Endothelial cell of umbilical vein (primary cell): ENCODE results near the gene SEMA5A. TPM values are rescaled to one million over a fixed set of nuclear protein-coding genes. Genes with fewer than 3 reads are reported as not detected.

ENCODE experiments used
- BruUV-seq: library from RNA; stranded (reverse); fragments of 400-500 nt; replicated peaks from 2 replicates; lab custom pipeline; 2021; lab: Mats Ljungman, UMichigan
- CTCF ChIA-PET: fragments of 300-600, 350-600 bp; sonication (Branson Sonifier 250); formaldehyde crosslinking; loops from one replicate; lab custom pipeline; 2021; ENCODE audit warnings: antibody characterized with exemption, inconsistent platforms; lab: Charles Lee
- POLR2A ChIA-PET: fragments of 300-600, 350-600 bp; sonication (Branson Sonifier 250); formaldehyde crosslinking; loops from one replicate; lab custom pipeline; 2021; ENCODE audit warnings: antibody characterized with exemption, inconsistent platforms; lab: Charles Lee
- DNase-seq: peaks from one replicate; pipeline ENCODE4 v3.0.0-alpha.2; 2011; ENCODE audit warnings: low read depth, low spot score
- FAIRE-seq: peaks from 2 replicates; lab custom pipeline; 2011; peaks lifted over from hg19 to GRCh38; lab: Jason Lieb, UNC
- H2AFZ ChIP-seq: 2 replicates; pipeline ENCODE4 v1.6.0; 2012; ENCODE audit warnings: low read depth, low read length, control low read depth, inconsistent platforms
- H3K27ac ChIP-seq: 2 replicates; pipeline ENCODE4 v1.5.1; 2011; ENCODE audit warnings: low read depth, mild to moderate bottlenecking, control low read depth, low read length, moderate library complexity; ENCODE audit not compliant: insufficient read depth
- H3K27me3 ChIP-seq, 2 experiments: 2 replicates each; pipeline versions ENCODE4 v1.6.0 to v1.6.1; 2011; ENCODE audit warnings: low read length in 2 of 2, mixed read lengths in 1 of 2; ENCODE audit not compliant: control insufficient read depth in 2 of 2, insufficient read depth in 2 of 2
- H3K36me3 ChIP-seq, 2 experiments: 2 replicates in 1 of 2; 3 replicates in 1 of 2; pipeline ENCODE4 v1.5.1; 2011; ENCODE audit warnings: low read length in 2 of 2, mild to moderate bottlenecking in 1 of 2, moderate library complexity in 1 of 2; ENCODE audit not compliant: control insufficient read depth in 2 of 2, insufficient read depth in 2 of 2; ENCODE audit errors: extremely low read depth in 1 of 2
- H3K4me1 ChIP-seq: 3 replicates; pipeline ENCODE4 v1.5.1; 2011; ENCODE audit warnings: mild to moderate bottlenecking, low read length; ENCODE audit not compliant: control insufficient read depth, insufficient read depth; ENCODE audit errors: extremely low read depth
- H3K4me2 ChIP-seq: 2 replicates; pipeline ENCODE4 v1.6.1; 2011; ENCODE audit warnings: low read length, control low read depth, mixed read lengths; ENCODE audit not compliant: insufficient read depth
- H3K4me3 ChIP-seq, 3 experiments: fragments of 200-600 bp in 1 of 3; sonication (generic), shearing (Covaris generic) in 1 of 3; replicated peaks in 1 of 3; 2 replicates each; pipeline ENCODE4 v1.5.1; 2011 to 2016; ENCODE audit warnings: control low read depth in 3 of 3, low read length in 3 of 3, mild to moderate bottlenecking in 2 of 3, inconsistent platforms in 1 of 3, low read depth in 1 of 3, moderate library complexity in 1 of 3; ENCODE audit not compliant: insufficient read depth in 1 of 3
- H3K79me2 ChIP-seq: 2 replicates; pipeline ENCODE4 v1.6.0; 2012; ENCODE audit warnings: low read length, inconsistent platforms; ENCODE audit not compliant: control insufficient read depth, insufficient read depth
- H3K9ac ChIP-seq: replicated peaks from 2 replicates; pipeline ENCODE3; 2011; ENCODE audit warnings: low read length, control low read depth; ENCODE audit not compliant: insufficient read depth; ENCODE audit errors: extremely low read depth
- H3K9me1 ChIP-seq: replicated peaks from 3 replicates; pipeline ENCODE4 v1.6.0; 2011; ENCODE audit warnings: mild to moderate bottlenecking, low read length; ENCODE audit not compliant: control insufficient read depth, insufficient read depth; ENCODE audit errors: extremely low read depth
- H3K9me3 ChIP-seq: replicated peaks from 2 replicates; pipeline ENCODE4 v1.5.1; 2012; ENCODE audit warnings: low read length, inconsistent platforms; ENCODE audit not compliant: control insufficient read depth, insufficient read depth
- H4K20me1 ChIP-seq: replicated peaks from 2 replicates; pipeline ENCODE3; 2011; ENCODE audit warnings: mild to moderate bottlenecking, low read length; ENCODE audit not compliant: control insufficient read depth, insufficient read depth; ENCODE audit errors: extremely low read depth
- CTCF ChIP-seq, 2 donors: IDR thresholded peaks; 1 replicate in 1 of 2; 2 replicates in 1 of 2; pipeline ENCODE4 v1.5.1; 2011; ENCODE audit warnings: low read length in 2 of 2, mild to moderate bottlenecking in 2 of 2, moderate library complexity in 2 of 2, control low read depth in 1 of 2, inconsistent platforms in 1 of 2, low read depth in 1 of 2; ENCODE audit not compliant: insufficient read depth in 1 of 2; ENCODE audit errors: extremely low read depth in 1 of 2
- GATA2 ChIP-seq: IDR thresholded peaks from 2 replicates; pipeline ENCODE4 v1.7.0; 2011; ENCODE audit warnings: low read depth, mild to moderate bottlenecking, moderate library complexity, mixed read lengths, low read length; ENCODE audit not compliant: insufficient read length, insufficient read depth
- MAX ChIP-seq: IDR thresholded peaks from 2 replicates; pipeline ENCODE4 v1.6.1; 2011; ENCODE audit not compliant: insufficient read depth, insufficient read length
- POLR2A ChIP-seq: IDR thresholded peaks from 2 replicates; pipeline ENCODE4 v1.6.1; 2012; ENCODE audit warnings: low read depth, mild to moderate bottlenecking, control low read depth, low read length
- POLR2AphosphoS5 ChIP-seq: IDR thresholded peaks from 2 replicates; pipeline ENCODE4 v1.6.1; 2012; ENCODE audit warnings: low read depth, mild to moderate bottlenecking, control low read depth, low read length, moderate library complexity; ENCODE audit not compliant: insufficient read depth
- dilution Hi-C: fragments of 300-500 bp; cut with MboI; formaldehyde crosslinking; loops from one replicate; pipeline ENCODE4 v1.15.0; 2019; ENCODE audit warnings: low sequenced_read_pairs; ENCODE audit not compliant: extremely low pct_ligation_motif_present
- intact Hi-C: fragments of 100-400 bp; cut with micrococcal nuclease; formaldehyde crosslinking; loops from one replicate; pipeline ENCODE4 v1.10.0; 2022
- polyA plus RNA-seq, 4 experiments: library from polyadenylated mRNA; depleted of rRNA in 3 of 4; stranded (reverse) in 3 of 4; unstranded in 1 of 4; fragments of >200 nt; gene quantifications; 2 replicates each; pipeline versions ENCODE4 v1.2.1 to v1.2.3, GENCODE V29; 2011 to 2012; ENCODE audit warnings: missing spikeins in 1 of 4
- total RNA-seq: library from RNA; stranded (reverse); gene quantifications from 2 replicates; pipeline ENCODE4 v1.2.3, GENCODE V29; 2021

The SEMA5A gene
- total and polyA plus RNA-seq, 2 donors (not counting 3 experiments of a cell fraction or from before 2014, with no cell fraction given), result 0.04 to 0.06 TPM

GRCh38 chr5:9447691-9448090 lies 98.2 kb downstream of the SEMA5A start:
- Histone ChIP-seq H3K9ac (no peak overlapping the region), H3K27me3 (no peaks in the 10 kb centered on the region), H3K4me1 (no peaks in the 10 kb centered on the region), H2AFZ (no peak overlapping the region), H3K9me1 (no peaks in the 10 kb centered on the region), H3K27ac (no peak overlapping the region), H3K4me2 (no peak overlapping the region), H3K79me2 (no peaks in the 10 kb centered on the region), H4K20me1 (no peaks in the 10 kb centered on the region), H3K4me3 (no peak overlapping the region), H3K36me3 (no peaks in the 10 kb centered on the region), H3K9me3 (no peaks in the 10 kb centered on the region)
- BruUV-seq, result no TSS peak
- dilution Hi-C loops (no loop called here), intact Hi-C loops (no loop called here)
- CTCF ChIA-PET, result no interaction called here
- no peak for TF ChIP-seq MAX
- FAIRE-seq (no peak), DNase-seq (no peak)
- POLR2A ChIA-PET, result no interaction called here

- TF ChIP-seq MAX, result no peak
- no peak for TF ChIP-seq GATA2
- TF ChIP-seq POLR2A, result no peak
- no peak for TF ChIP-seq POLR2AphosphoS5
- TF ChIP-seq CTCF (IDR thresholded peaks at IDR 0.05; ENCODE audit: extremely low read depth in 1 of 2, insufficient read depth in 1 of 2, low read depth in 1 of 2, low read length in 2 of 2), result no peak
- POLR2A ChIA-PET, result no interaction called here
- no peaks in the 10 kb centered on the region for H3K4me1 ChIP-seq
- H3K4me3 ChIP-seq, result no peak overlapping the region
- H3K27me3 ChIP-seq, result no peaks in the 10 kb centered on the region
- H3K36me3 ChIP-seq, result no peaks in the 10 kb centered on the region
- no peak overlapping the region for H2AFZ ChIP-seq
- dilution Hi-C loops (no loop called here), intact Hi-C loops (no loop called here)
- CTCF ChIA-PET, result no interaction called here
- no peaks in the 10 kb centered on the region for H4K20me1 ChIP-seq
- H3K27ac ChIP-seq, result no peak overlapping the region
- H3K9me3 ChIP-seq, result no peaks in the 10 kb centered on the region
- H3K4me2 ChIP-seq, result no peak overlapping the region
- DNase-seq (no peak), FAIRE-seq (no peak)
- H3K9ac ChIP-seq, result no peak overlapping the region
- no TSS peak for BruUV-seq
- no peaks in the 10 kb centered on the region for H3K9me1 ChIP-seq
- H3K79me2 ChIP-seq, result no peaks in the 10 kb centered on the region
Observed at GRCh38 chr5:9445826-9446388, 100.0 kb downstream of the SEMA5A start.
